Stimulated activated naive CD4-positive, alpha-beta T cell treated with Interleukin-2 at 50 U/mL for 16 hours (primary cell): ENCODE results near the gene ATP5MC3.

Source experiments
- DNase-seq: peaks from one replicate; lab custom pipeline; 2025; lab: John Stamatoyannopoulos, UW

Gene ATP5MC3

DNA sequence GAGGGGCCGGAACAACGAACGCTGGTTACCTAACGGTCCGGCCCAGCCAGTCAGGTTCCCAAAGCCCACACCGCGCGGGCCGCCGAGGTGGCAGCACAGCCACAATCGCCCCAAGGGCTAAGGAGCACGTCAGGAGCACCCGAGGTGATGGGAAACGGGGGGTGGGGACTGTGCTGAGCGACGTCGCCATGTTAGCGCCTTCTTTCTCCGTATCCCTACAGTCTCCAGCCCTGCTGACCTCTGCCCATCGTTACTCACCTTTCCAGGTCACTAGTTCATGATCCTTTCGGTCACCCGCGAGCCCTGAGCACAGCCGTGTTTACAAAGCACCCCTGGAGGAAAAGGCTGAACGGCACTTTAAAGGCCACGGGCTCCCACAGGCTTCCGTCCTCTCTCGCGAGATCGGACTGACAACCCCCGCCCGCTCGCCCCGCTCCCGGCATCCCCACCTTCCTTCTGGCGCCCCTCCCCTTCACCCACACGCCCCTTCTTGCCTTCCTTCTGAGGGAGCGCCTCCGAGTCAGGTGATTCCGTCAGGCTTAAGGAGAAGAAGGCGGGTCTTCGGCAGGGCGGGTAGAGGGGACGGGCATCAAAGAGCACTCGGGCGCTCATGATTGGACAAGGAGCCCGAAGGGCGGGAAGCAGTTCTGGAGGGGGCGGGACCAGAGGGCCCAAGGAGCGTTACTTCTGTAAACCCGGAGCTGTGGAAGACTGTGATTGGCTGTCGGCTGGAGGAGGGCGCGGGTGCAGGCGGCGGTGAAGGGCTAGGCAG lies 13.5 kb downstream of the ATP5MC3 start, which contains the start of gene ATF2:
Gene ATF2, minus strand, starts transcription at position 412 of the 772 bp plus-strand sequence. CDS start 31,760 bp downstream, outside the sequence.
- peak; percentile 99 for DNase-seq

DNA sequence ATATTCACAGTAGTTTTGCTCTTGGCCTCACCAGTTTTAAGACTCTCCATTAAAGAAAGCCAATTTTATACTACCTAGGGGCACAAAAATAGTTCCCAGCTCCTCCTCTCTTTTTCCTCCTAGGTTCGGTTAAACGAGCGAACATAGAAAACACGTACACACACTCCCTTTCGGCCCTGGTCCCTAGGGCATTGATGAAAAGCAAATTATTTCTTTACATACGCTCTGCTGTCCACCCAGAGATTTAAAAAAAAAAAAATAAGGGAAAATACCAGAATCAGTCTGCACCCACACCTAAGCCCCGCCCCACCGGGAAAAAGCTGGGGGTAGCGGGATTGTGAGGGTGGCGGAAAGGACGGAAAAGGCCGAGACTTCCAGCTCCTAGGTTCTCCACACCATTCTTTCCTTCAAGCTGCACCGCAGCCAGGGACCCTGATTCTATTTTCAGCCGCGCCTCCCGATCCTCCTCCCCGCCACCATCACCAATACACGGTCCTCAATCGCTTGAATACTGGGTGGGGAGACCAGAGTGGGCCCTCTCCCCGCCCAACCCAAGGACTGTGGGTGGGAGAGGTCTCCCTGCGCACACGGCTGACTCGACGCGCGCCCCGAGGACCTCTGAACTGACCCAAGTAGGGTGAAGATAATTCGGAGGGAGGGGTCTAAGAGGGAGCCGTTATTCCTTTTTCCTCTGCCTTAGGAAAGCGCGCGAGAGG lies 14.3 kb downstream of the ATP5MC3 start:
- peak; percentile 37 for DNase-seq

DNA sequence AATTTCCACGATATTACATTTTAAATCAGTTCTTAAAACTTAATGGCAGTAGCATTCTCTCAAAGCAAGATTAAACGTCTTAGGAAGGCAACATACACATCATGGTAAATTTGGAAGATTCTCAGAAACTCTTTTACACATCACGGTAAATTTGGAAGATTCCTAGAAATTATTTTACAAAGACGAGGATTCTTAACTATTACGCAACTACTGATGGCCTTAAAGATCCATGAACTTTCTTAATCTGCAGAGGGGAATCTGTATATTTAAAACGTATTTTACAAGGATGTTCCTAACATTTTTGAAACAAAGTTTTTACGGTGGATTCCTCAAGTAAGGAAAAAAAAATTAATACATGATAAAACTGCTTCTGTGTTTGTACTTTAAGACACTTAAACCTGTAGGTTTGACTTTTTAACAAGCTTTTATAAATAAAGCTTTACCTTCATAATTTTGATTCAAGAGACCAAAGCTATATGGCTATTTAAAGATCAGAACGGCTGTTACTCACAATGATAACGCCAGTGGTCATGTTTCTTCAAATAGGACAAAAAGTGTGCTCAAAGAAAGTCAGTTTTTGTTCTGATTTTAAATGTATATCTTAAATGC lies 15.2 kb downstream of the ATP5MC3 start:
- DNase-seq, result no peak

DNA sequence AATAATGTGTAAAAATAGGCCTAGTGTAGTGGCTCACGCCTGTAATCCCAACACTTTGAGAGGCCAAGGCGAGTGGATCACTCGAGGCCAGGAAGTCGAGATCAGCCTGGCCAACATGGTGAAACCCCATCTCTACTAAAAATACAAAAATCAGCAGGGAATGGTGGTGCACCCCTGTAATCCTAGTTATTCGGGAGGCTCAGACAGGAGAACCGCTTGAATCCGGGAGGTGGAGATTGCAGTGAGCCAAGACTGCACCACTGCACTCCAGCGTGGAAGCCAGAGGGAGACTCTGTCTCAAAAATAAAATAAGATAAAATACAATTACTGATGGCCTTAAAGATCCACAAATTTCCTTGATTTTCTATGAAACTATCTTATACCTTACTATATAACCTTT lies 17.3 kb downstream of the ATP5MC3 start:
- DNase-seq, result no peak

DNA sequence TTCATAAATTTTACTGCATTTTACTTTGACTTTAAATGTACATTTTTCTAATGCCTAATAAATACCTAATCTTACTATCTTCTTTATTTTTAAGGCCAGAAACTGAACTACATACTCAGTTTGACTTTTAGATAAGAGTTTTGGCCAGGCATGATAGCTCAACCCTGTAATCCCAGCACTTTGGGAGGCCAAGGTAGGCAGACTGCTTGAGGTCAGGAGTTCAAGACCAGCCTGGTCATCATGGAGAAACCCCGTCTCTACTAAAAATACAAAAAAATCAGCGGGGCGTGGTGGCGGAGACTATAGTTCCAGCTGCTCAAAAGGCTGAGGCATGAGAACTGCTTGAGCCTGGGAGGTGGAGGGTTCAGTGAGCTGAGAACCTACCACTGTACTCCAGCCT lies 22.6 kb downstream of the ATP5MC3 start:
- no peak for DNase-seq

DNA sequence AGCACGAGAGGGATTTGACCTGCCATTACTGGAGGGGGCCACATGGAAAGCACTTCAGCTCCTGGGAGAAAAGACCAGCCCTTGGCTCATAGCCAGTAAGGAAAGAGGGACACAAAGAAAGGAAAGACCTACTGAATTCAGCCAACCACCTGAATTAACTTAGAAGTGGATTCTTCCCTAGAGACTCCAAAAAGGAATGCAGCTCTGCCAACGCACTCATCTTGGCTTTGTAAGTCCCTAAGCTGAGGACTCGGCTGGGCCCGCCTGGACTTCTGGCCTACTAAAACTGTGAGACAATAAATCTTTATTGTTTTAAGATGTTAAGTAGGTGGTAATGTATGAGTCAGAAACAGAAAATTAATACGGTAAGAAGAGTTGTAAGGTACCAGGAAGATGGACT lies 25.0 kb downstream of the ATP5MC3 start:
- no peak for DNase-seq

DNA sequence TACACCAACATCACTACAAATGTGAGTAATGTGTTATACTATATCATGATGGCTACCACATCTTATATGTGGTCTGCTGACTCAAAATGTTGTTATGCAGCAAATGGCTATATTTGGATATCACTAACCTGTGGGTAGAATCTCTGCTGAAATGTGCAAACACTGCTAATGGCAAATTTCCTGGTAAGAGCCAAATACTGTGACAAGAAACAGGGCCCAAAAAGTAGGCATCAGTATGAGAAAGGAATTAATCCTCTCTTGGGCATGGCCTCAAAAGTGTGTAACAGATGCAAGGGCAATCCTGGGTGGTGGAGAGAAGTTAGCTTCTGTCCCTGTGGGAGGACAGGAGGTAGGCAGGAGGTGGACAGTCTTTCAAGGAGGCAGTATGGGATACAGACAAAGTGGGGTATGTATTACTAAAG lies 26.8 kb downstream of the ATP5MC3 start:
- no peak for DNase-seq

DNA sequence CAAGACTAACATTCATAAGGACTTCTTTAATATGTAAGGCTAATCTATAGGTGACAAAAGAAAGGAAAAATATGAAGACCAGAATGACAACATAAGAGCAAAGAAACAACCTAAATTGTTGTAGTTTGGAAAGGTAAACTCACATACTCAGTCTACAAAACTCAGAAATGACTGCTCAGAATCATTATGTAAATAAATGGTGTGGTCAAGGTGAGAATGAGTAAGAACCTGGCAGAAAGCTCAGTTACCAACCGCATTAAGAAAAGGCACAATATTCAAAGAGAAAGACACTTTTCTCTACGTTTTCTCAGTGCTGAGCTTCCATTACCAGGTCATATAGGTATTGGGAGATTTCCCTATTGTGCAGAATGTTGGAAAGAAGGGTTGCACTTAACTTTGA lies 29.3 kb downstream of the ATP5MC3 start:
- DNase-seq, result no peak

DNA sequence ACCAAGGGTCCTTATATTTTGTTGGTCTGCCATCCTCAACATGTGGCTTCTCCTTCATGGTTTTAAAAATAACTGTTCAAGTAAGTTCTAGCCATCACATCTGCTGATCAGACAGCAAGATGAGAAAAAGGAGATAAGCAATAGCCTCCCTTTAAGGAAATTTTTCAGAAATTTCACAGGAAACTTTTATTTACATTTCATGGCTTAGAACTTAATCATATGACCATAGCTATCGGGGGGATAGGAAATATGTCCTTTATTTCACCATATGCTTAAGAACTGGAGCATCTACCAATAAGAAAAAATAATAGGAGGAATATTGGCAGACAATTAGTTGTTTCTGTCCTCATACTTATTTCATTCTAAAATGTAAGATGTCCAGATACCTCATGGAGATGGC lies 29.7 kb downstream of the ATP5MC3 start:
- no peak for DNase-seq

DNA sequence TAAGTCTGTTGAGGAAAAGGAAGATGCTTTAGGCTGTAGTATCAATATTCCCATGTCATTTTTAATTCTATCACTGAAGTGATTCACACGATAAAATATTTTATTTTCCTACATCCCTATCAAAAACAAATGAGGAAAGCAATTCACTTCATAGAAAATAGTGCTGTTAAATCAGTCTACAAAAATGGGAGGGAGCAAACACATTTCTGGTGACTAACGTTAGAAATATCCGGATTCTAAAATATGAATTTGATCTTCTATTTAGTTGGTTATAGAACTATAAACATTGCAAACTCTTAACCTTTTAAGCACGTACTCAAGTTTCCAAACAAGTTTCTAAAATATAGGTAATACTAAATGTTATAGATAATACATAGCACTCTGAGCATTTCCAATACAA lies 34.3 kb downstream of the ATP5MC3 start:
- no peak for DNase-seq

DNA sequence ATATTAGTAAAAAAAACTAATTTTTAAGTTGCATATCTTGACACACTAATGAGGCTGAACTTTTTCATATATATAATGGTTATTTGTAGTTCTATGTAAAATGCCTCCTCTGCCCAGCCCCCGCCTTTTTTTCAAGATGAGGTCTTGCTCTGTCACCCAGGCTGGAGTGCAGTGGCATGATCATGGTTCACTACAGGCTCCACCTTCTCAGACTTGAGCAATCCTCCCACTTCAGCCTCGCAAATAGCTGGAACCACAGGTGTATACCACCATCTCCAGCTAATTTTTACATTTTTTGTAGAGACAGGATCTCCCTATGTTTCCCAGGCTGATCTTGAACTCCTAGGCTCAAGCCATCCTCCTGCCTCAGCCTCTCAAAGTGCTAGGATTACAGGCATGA lies 37.8 kb downstream of the ATP5MC3 start:
- DNase-seq, result no peak

DNA sequence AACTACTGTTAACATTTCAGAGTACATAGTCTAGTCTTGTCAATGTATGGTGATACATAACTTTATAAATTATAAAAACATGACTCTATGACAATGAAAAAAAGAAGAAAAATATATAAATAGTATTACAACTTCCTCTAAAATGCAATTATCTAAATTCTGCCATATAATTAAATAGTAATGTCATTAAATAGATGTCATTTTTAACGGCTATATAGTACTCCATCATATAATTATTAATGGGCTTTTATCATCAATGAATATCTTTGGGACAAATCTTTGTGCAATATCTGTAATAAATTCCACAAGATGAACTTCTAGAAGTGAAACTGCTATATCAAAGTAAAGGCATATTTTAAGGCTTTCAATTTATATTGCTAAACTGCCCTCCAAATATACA lies 38.3 kb downstream of the ATP5MC3 start:
- DNase-seq, result no peak

DNA sequence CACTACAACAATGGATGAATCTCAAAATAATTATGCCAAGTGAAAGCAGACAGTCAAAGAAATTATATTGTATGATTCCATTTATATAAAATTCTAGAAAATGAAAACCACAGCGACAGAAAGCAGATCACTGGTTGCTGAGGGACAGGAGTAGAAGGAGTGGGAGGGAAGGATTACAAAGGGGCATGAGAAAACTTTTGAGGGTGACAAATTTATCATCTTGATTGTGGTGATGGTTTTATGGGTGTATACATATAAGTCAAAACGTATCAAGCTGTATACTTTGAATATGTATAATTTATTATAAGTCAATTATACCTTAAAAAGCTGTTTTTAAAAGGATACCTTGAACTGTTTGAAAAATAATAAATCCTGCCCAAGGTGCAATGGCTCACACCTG lies 41.2 kb downstream of the ATP5MC3 start:
- DNase-seq, result no peak

DNA sequence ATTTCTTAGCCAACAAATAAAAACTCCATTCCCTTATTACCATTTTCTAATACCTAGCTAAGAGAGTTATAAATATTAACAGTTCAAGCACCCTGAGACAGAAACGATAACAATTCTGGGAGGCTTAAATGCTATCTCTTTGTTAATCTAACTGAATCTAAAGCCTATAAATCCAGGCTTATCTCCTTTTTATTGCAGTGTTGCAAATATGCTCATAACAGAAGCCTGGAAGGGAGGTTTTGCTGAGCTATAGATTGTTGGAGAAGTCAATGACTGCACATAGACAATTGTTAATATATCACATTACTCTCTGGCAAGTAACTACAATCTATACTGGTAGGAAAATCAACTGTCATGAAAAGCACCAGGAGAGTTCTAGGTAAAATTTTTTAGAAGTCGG lies 43.7 kb downstream of the ATP5MC3 start:
- DNase-seq, result no peak

DNA sequence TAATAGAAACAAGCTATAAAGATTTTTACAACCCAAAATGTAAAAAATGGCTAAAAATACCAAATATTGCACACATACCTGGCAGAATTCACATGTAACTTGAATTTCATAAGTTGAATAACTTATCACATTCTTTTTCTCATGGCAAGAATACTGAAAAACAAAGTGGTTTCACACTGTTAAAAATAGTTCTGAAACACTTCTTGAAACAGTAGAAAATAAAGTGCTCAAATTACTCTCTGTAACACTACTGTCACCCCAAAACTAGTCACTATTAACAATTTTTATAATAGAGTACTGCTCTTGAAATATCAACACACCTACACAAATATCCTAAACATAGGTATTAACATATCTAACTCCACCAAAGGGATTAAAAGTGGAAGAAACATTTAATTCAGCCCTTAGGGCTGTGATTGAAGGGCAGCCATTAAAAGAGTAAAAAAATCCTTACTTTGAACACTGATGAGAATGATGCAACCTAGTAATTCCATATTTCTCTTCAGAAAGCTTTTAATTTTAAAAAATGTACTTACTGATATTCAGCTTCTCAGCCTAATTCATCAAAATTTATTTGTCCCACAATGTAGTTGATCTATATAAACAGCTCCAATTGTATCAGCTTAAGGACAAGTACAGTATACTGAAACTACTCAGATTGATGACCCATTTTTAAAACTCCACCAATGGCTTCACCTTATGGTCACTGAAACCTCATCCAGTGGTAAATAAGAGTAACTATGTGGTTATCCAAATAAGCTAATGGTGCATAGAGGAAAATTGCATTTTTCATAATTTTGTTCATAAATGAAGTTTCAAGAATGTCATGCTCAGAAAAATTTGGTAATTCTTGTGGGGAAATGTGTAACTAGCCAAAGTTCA lies 44.9 kb downstream of the ATP5MC3 start:
- no peak for DNase-seq

DNA sequence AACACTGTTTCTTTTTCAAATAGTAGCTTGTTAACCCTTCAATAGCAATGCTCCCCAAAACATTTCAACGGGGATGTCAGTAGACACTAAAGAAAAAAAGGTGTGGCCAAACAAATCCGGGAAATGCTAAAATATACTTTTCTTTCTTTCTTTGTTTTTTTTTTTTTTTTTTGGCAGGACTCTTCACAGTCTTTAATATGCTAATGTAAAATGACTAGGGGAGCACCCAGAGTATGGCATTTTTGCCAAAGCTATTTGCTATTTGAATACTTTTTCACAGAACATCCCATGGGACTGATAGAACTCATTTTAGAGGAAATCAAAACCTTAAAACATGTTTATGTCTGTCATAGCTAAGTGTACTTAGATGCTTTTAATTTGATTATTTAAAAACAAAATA lies 45.6 kb downstream of the ATP5MC3 start:
- DNase-seq, result no peak

DNA sequence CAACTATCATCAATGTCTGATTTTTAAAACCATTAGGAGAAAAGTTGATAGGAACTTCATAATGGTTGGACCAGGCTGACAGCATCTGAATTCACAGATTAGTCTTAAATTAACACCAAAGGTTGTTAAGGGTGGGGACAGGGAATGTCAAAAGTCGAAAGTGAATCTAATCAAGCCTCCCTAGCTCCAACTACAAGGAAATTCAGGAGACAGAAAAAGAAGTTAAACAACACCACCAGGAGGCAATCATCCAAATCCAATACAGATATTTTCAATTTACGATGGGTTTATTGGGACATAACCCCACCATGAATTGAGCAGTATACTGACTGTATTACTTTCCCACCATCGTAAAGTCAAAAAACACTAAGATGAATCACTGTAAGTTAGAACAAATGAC lies 46.3 kb downstream of the ATP5MC3 start:
- DNase-seq, result no peak

DNA sequence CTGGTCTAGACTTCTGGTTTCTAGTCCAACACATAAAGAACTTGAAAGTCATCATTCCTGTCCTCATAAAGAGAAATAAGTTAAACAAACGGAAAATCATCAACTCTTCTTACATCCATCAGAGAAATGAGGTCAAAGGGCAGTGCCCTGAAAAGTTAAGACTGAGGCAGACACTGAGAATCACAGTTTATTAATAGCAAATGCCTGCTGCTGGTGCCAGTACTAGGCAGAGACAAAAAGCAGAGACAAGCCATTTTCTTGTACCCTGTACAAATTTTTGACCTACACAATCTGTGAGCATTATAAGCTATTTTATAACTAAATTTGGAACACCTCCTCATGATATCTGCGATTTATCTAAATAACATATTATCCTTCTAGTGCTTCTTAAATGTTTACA lies 50.3 kb downstream of the ATP5MC3 start:
- DNase-seq, result no peak

DNA sequence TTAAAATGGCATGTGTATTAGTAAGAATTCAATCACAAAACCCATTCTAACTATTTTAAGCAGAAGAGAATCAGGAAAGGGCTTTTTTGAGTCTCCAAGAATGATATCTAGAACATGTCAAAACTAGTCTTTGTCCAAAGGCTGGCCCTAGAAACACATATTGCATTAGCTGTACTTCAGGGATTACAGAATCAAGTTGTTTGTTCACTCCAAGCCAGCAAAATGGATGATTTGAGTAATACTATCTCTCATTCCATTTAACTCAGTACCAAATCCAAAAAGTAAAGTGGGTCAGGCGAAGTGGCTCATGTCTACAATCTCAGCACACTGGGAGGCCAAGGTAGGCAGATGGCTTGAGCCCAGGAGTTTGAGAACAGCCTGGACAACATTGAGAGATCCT lies 54.8 kb downstream of the ATP5MC3 start:
- DNase-seq, result no peak
